Measurements from ENCODE around the gene ALS2.
"Not testable (repeated sequence)": the region's sequence is repeated elsewhere in the genome, so short reads cannot be mapped to it uniquely, and the experiment has no call there.

Gene ALS2

DNA sequence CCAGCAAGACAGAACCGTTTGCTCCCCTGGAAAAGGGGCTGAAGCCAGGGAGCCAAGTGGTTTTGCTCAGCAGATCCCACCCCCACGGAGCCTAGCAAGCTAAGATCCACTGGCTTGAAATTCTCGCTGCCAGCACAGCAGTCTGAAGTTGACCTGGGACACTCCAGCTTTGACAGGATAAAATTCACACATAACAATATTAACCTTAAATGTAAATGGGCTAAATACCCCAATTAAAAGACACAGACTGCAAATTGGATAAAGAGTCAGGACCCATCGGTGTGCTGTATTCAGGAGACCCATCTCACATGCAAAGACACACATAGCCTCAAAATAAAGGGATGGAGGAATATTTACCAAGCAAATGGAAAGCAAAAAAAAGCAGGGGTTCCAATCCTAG is 109.5 kb downstream of the ALS2 start:
- DNase-seq: not testable (repeated sequence)

DNA sequence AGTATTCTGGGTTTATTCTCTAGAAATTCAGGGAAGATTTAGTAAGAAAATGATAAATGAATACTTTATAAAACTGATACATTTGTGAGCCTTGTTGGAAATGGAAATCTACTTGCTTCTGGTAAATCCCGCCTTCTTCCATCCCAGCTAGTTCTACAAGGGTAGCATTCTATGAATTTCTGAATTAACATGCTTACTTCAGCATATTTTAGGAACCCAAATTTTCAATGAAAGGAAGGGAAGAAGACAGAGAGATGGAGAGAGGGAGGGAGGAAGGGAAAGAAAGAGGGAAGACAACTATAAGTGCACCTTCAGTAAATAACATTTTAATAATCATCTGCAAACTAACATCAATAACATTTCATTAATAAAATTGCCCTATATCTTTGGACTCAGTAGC is 110.9 kb downstream of the ALS2 start:
- no peak for DNase-seq

DNA sequence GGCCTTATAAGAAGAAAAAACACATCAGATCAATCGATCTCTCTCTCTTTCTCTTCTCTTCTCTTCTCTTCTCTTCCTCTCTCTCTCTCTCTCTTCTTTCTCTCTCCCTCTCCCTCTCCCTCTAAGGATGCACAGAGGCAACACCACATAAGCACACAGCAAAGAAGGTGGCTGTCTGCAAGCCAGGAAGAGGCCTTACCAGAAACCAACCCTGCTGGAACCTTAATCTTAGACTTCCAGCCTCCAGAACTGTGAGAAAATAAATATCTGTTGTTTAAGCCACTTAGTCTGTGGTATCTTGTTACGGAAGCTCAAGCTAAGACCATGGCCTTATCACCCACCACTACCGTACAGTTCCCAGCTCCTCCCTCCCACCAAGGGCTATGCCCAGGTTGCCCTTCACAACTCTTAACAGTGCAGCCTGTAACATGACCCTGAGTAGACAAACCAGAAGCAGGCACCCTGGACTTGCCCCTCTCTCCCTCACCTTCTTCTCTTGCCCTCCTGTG is 112.3 kb downstream of the ALS2 start:
- DNase-seq: no peak

DNA sequence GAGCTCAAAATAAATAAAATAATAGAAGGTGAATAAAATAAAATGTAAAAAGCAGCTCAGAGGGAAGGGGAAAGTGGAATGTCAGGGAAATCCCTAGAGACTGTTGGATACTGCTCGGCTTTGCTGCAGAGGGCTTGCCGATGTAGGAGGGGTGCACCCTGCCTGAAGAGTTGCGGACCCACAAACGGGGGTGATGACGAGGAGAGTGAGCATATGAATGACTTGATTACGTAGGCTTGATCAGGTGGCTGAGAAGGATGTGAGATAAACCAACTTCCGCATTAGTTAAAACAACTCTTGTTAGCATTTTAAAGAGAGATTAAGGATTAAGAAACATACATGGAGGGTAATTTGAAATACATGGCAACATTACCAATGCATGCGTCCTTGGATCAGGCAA is 116.4 kb downstream of the ALS2 start:
- DNase-seq: no peak

DNA sequence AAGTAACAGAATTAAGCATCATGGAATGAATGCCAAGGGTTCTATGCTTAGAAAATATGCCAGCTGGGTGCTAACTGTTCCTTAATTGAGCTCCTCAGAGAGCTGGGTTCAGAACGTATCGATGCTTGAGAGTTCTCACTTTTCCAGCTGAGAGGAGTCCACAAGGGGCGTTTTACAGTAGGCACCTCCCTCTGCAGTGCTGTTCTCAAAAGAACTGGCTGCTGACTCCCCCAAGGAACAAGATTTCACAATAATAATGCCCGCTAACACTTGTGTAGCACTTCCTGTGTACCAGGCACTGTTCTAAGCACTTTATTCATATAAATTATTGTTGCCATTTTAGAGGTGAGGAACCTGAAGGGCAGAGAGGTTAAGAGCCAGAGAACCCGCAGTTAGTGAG is 119.4 kb downstream of the ALS2 start:
- no peak for DNase-seq

DNA sequence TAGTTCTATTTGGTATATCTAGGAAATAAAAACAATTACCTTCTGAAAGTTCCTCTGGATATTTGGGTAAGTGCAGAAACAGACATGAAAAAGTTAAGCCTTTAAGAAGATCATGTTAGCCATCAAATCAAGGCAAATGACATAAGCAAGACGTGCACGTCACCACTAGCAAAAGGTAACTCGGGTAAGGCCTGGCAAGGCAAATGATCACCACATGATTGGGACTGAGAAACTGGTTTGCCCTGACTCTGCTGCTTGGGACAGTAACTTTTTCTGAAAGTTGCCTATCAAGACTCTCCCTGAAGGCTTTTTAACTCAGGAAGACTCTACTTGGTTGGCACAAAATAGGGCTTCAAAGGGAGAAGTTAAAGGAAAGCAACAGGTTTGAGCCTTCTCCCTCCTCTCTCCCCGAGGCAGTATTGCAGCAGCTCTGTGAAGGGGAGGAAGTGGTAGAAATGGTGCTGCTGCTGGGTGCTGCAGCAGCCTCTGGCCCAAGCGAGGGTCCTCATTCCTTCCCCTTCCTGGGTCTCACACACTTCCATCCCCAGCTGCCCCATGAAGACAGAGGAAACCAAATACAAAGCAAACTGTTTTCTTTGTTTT is 120.3 kb downstream of the ALS2 start:
- no peak for DNase-seq

DNA sequence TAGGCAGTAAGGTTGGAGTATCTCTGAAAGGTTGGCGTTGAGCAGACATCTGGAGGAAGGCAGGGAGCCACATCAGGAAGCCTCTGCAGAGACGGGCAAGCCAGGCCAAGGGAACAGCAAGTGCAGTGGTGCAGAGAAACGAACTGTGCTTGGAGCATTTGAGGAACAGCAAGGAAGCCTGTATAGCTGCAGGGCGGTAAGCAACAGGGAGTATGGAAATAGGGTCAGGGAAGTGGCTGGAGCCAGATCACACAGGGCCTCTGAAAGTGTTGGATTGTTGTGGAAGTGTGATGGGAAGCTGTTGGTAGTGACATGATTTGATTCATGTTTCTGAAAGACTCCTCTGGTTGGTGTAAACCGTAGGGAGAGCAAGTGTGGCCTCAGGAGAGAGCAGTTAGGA is 124.0 kb downstream of the ALS2 start:
- DNase-seq: no peak

DNA sequence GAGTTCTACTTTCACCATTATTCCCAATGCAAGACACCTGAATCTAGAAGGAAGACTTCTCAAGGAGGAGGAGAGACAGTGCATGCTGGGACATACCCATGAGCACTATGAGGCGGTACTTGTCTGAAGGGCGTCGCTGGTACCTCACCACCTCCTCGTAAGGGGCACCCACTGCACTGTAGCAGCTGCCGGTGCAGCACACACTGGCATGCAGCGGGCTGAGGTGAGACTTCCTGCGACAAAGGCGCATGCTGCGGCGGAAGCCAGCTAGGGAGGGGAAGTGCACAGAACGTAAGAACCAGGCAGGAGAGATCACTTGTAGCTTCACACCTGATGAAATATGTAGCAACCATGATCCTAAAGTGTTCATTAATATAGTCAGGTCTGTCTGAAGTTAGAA is 124.6 kb downstream of the ALS2 start:
- DNase-seq: no peak

DNA sequence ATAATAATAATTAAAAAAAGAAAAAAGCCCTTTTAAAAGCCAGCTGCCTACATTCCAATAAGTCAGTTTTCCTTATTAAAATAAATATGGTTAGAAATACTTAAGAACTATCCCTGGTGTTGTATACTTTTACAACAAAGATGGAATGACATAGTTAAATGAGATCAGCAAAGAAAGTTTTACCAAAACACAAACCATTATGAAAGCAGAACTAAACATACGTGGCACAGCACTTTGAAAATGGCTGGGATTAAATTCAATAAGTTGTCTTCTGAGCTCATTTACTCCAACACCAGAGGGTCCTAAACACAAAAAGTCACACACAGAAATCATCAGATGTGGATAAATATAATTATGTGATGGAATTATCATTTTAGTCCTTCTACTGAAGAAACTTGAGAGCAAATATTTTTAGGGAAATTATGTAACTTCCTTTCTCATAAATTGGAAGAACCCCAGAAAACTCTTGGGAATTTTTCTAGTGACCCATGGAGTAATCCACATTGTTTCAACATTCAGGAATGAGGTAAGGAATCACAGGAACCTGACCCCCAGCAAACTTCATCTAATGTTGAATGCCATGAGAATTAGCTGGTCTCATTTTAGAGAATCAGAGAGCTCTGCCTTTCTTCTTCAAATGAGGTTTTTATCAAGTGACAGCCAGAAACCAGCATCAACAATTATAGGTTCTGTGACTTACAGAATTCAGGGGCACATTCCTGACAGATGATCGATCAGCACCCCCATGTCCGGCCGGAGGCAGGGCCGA is 125.9 kb downstream of the ALS2 start:
- DNase-seq: no peak

DNA sequence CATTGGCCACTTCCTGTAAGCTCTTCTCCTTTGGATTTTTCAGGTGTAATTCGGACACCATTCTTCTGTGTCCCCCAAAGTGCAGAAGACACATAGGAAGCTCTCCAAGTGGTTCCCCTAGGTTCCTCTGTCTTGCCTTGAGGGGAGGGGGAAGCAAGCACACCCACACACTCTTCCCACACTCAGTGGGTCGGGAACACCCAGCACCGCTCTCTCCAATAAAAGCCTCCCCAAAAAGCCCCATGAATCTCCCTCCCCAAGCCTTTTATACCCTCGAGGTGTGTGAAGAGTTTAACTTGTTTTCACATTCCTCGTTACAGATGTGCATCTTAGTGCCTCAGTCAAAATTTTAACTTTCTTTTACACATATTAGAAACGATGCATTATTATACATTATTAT is 127.5 kb downstream of the ALS2 start:
- DNase-seq: no peak

Data from NCI-H1930 (cell line).